ENCODE data around the gene PDXDC1.
"Not testable (repeated sequence)": the region's sequence is repeated elsewhere in the genome, so short reads cannot be mapped to it uniquely, and the experiment has no call there.

PDXDC1 gene

DNA sequence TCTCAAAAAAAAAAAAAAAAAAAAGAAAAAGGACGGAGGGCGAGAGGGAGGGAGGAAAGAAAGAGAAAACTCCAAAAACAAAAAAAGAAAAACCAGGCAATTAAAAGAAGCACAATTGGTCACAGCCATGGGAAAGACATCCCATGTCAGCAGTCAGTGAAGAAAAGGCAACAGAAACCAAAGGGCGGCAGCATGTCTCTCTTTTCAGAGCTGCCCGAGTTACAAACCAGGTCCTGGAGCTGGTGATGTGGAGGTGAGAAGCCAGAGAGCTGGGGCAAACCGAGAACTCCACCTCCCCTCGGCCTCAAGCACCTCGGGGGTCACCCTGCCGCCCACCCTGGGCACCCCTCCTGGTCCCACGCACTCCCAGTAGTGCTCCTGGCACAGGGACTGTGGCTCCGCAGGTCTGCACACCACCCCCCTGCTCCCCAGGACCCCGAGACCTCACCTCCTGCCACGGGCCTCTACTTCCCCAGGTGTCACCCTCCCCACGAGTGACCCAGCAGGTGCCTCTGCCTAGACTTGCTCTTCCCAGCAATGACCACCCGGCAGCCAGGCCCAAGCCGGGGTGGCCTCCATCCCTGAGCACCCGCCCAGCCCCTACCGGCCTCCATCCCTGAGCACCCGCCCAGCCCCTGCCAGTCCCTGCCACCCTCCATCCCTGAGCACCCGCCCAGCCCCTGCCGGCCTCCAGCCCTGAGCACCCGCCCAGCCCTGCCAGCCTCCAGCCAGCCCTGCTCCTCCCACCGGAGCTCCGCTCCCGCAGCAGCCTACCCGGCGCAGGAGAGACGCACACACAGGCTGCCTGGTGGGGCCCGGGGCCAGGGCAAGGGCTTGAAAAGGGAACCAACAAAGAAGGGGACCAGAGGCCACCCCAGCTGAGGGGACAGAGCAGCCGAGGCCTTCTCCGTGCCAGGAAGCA, 165.9 kb downstream of the PDXDC1 start:
- not testable (repeated sequence) for DNase-seq

DNA sequence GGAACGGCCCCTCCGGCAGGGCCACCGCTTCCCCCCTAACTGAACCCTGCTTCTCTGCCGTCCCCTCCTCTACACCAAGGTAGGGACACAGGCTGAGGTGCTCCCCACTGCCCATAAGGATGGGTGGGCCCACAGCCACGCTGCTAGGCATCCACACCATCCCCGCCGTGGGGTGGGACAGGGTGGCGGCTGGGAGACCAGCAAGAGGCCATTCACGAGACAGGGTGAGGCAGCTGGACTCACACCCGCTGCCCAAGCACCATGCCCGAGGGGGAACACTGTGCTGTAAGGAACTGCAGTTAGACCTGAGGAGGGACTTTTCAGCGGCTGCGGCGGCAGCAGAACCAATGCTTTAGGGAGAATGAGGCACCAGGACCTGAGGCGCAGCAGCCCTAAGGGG, 166.8 kb downstream of the PDXDC1 start:
- DNase-seq: no peak

DNA sequence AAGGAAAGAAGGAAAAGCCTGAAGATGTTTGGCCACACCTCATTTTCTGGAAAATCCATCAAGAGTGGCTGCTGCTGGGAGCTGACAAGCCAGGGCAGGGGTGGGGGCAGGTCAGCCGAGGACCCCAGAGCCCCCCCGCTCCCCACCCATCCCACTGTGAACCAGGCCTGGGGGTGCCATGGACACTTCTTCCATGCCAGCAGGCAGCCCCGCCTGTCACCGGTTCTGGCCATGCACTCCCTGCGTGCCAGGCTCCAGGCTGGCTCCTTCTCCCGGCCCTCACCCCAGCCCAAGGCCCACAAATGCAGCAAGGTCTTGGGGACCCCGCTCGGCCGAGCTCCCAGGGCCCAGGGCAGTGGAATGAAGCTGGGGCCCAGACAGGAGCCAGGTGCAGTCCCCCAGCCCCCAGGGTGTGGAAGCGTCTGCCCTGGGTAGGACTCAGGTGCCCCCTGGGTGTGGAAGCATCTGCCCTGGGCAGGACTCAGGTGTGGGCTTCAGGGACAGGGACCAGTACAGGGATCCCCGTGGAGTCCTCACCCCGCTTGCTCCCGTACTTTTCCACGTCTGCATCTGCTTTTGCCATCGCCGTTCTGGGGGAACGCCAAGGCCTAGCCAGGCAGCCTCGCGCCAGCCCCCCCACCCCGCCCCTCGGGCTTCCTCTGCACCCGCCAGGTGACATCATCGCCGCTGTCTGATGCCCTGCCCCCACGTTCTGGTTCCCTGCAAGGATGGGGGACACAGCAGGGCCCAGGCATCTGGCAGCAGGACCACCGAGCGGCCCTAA, 167.5 kb downstream of the PDXDC1 start:
- DNase-seq: not testable (repeated sequence)

DNA sequence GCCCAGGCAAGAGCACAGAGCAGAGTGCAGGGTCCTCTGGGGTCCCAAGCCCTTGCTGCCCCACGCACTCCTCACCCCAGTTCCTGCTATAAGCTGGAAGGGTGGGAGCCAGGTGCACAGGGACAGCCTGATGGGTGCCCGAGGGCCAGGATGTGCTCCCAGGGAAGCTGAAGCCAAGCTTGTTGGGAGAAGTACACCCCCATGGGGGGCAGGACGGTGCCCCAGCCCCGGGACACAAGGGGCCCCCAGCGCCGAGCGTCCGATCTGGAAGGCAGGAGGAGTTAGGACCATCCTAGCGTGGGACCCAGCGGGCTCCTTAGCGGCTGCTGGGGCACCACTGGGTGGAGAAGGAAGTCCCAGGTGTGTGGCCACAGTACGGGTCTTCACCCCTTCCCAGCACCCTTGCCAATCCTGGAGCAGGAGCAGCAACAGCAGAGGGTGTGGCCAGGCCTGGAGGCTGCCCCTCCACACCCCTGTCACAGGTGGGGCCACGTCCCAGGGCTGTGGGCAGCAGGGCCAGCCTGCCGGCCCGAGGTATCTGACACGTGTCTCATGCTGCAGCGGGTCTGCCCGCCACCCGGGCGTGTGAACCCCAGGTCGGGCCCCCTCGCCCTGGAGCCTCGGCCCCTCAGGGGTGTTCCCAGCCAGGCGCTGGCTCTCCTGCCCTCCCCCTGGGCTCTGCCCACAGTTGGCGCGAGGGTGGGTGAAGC, 168.2 kb downstream of the PDXDC1 start:
- DNase-seq: not testable (repeated sequence)

DNA sequence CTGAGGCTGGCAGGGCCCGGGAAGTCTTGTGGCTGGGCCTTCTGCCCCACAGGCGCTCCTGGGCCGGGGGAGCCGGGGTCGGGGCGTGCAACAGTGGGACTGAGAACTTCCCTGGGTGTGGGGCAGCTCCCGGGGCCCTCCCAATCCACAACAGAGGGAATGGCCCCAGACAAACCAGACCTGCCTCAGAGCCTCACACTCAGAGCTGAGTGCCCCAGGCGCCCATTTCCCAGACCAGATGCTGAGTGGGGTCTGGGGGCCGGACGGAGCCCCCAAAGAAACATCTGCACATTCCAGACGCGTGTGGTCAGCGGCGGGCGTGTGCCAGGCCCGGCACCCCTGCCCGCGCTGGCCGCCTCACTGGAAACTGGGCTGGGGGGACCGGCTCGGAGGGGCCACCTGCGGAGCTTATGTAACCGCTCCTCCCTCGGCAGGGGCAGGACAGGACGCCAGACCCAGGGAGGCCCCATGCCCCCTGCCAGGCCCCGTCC, 168.8 kb downstream of the PDXDC1 start:
- DNase-seq: not testable (repeated sequence)

DNA sequence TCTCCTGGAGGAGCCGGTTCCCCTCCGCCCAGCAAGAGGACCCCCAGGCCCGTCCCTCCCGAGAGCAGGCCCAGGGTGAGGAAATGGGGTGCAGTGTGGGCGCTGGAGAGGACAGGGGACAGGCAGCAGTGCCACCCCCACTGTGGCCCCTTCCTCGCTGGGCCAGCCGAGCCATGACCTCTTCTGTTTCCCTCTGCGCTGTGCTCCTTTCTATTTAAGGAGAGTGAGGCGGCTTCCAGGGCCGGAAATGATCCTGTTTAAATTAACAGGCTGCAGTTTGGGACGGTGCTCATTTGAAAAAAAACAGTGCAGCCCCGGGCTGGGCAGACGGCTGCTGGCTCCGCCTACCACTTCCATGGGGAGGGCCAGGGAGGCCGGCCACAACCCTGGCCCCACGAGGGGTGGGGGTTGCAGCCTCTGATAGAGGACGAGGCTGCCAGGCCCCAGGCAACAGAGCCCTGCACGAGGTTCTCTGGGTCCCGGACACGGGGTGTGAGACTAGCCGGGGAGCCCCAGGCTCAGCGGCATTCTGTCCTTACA, 169.3 kb downstream of the PDXDC1 start:
- not testable (repeated sequence) for DNase-seq

DNA sequence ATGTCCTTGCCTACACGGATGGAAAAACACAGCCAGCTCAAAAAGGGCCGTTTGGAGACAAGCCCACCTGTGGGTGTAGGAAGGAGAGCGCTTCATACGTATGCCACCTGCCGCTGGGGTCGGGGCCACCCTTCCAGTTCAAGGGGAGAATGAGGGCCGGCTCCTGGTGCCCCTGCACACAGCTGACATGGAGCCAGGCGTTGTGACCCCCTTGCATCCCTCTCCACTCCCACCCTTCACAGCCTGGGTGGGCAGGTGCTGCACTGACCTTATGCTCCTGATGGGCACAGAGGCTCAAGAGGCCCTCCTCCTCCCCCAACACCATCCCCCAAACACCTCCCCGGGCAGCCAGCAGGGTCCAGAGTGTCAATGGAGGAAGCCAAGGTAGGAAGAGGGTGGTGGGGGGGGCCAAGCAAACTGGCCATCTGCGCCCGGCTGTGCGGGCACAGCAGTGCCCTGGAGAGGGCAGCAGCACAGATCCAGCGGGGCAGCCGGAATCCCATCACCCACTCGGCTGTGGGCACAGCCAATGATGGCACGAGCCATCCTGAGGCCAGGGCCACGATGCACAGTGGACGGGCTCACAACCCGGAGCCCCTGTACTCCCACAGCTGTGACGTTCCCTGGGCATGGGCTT, 170.1 kb downstream of the PDXDC1 start:
- not testable (repeated sequence) for DNase-seq

DNA sequence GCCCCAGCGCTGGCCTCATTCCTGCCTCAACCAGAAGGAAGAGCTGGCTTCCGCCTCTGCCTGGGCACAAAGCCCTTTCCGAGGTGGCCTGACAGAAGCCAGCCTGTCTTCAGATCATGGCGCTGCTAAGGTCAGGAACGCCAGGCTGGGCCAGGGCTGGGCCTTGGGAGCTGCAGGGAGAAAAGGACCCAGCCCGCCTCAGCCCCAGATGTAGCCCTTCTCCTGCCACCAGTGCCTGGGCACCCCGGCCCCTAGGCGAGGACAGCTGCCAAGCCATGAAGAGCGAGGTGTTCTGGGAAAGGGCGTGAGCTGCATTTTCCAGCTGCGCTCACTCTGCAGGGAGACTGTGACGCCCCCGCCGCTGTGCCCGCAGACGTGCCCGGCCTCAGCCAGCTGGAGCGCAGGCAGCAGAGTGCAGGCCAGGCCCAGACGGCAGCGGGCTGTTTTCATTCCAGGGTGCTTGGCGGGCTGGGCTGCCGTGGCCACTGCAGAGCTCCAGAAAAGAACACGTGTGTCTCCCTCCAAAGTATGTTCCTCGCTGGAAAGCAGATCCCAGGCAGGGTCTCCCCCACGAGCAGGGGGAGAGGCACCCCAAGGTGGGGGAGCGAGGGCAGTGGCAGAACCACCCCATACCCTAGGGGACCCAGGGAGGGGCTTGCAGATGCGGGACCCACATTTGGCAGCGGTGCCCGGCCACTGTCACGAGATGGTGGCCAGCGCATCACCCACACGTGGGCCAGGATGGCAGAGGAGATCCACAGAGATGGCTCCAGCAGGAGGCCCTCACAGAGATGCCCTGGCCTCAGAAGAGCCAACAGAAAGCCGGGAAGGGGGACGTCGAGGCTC, 170.8 kb downstream of the PDXDC1 start:
- not testable (repeated sequence) for DNase-seq

DNA sequence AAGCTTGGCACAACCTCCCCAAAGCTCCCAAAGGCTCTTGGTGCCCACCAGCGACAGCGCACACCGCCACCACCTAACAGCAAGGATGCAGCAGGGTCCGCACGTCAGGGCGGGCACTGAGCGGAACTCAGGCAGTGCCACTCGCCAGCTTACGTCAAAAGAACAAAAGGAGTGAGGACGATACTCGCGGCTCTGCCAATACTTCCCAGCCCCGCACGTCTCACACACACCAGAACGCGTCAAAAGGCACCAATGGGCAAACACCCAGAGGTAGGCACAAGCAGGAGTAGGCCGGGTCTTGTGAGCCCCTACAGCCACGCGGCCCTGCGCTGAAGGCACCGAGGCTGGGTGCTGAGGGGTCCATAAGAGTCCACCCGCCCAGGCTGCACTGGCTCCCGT, 171.4 kb downstream of the PDXDC1 start:
- DNase-seq: not testable (repeated sequence)

DNA sequence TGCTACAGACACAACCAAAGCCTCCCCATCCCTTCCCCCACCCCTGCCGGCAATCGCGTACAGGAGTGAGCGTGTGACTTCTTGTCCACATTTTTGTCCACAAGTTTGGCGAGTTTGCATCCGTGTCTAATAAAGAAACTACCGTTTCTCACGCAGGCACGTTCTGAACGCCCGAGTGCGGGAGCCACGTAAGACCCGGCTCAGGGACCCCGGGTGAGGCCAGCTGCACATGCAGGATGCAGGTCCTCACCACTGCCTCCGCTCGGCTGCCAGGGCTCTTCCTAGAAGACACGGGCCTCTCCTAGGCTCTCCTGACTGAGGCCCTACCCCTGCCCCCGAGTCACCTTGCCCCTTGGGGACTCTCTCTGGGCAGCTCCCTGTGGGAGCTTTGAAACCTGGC, 174.0 kb downstream of the PDXDC1 start:
- DNase-seq: not testable (repeated sequence)

DNA sequence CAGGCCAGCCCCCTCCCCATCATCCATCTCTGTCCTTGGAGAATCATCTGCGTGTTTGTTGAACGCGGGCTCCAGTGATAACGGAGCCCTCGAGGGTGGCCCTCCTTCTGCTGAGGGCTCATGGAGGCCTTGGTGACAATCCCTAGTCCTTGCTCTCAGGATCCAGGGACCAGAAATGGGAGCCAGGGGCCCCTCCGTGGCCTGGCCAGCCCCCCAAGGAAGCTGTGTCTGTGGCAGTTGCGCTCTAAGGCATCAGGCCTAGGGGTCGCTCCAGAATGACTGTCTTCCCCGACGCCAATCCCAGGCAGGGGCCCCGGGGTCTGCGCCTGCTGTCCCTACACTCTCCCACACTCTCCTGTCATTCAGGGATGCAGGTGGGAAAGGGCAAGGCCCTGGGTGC, 174.4 kb downstream of the PDXDC1 start:
- not testable (repeated sequence) for DNase-seq

DNA sequence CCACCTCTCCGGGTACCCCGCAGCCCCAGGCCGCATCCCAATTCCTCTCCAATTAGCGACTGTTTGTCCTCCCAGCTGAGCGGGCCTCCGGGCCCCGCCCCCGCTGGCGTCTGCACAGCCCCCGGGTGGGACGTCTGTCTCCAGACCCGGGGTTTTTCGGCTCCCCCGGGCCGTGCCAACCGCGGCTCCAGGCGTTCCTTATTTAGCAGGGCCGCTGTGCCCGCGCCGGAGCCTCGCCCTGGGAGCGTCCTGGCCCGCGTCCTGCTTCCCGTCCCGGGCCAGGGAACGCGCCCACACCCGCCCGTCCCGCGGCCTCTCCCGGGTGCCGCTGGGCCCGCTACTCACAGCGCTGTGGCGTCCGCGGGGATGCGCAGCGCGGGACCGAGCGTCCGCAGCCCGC, 179.2 kb downstream of the PDXDC1 start:
- not testable (repeated sequence) for DNase-seq

DNA sequence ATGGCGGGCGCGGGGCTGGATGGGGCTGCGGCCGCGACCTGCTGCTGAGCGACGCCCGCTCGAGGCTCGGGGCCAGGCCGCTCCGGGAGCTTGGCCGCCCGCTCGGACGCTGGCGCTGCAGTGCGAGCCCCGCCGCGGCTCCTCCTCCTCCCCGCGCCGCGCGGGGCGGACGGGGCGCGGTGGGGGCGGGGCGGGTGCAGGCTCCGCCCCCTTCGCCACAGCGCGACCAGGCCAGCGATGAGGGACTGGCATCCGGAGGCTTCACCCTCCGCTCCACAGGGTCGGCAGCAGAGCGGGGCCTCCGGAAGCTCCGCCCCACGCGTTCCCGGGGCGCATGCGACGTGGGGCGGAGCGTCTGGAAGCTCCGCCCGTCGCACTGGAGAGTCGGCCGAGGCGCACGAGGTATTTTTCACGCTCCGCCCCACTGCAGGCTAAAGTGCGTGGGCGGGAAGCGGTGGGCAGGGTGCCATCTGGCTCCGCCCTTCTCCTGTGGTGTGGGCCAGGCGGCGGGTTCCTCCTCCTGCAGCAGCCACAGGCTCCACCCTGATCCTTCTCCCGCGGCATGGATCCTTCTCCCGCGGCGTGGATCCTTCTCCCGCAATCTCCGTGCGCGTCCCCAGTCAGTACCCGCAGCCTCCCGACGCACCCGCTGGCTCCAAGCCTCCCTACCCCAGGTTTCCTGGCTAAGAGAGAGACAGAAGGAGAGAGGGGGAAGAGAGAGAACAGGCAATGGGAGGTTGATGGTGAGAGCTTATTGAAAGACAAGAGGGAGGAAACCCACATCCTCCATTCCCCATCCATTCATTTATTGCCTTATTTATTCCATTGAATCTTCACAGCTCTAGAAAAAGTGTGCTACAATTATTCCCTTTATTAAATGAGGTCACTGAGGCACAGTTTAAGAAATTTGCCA, 180.1 kb downstream of the PDXDC1 start:
- DNase-seq: peak; percentile 81

DNA sequence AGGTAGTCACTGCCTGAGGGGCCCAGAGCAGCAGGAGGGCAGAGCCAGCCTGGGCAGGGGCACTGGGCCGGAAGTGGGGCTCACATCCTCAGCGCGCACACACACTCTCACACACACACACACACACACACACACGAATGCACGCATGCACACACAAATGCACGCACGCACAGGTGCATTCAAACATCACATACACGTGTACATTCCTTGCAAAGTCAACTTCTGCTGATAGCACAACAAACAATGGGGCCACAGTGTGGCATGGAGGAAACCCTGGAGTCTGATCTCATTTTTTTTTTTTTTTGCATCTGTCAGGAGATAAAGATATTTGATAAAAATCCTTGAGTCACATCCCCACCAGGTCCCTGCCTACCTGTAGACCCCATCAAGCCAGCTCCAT, 182.8 kb downstream of the PDXDC1 start:
- DNase-seq: not testable (repeated sequence)

DNA sequence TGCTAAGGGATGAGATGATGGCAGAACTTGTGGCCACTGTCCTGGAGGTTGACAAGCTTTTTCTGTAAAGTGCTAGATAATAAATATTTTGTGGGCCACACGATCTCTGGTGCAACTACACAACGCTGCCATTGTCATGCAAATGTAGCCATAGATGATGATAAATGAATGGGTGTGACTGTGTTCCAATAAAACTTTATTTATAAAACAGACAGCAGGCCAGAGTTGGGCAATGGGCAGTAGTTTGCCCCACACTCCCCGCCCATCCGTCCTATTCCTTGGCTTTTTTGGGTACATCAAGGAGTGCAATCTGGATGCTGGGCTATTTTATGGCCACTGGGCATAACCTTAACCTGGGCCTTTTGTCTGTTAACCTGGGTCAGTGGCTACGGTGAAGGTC, 184.8 kb downstream of the PDXDC1 start:
- DNase-seq: not testable (repeated sequence)

DNA sequence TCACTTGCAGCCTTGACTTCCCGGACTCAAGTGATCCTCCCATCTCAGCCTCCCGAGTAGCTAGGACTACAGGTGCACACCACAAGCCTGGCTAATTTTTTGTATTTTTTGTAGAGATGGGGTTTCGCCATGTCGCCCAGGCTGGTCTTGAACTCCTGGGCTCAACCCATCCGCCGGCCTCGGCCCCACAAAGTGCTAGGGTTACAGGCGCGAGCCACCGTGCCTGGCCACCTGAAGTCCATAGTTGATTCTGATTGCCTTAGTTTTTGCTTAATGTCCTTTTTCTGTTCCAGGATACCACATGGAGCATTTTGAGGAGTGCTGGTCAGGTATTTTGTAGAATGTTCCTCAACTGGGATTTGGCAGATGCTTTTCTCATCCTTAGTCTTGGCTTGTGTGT, 185.7 kb downstream of the PDXDC1 start:
- DNase-seq: not testable (repeated sequence)

DNA sequence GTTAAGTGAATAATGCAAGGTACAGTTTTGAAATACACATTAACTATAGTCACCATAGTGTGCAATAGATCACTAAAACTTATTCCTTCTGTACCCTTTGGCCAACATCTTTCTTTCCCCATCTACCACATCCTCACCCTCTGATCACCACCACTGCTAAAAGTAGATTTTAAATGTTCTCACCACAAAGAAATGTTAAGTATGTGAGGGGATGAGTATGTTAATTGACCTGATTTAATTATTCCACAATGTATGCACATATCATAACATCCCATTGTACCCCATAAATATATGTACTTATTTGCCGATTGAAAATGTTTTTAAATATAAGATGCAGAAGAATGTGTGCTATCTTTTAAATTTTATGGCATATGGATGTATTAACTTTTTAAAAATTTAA, 188.2 kb downstream of the PDXDC1 start:
- not testable (repeated sequence) for DNase-seq

DNA sequence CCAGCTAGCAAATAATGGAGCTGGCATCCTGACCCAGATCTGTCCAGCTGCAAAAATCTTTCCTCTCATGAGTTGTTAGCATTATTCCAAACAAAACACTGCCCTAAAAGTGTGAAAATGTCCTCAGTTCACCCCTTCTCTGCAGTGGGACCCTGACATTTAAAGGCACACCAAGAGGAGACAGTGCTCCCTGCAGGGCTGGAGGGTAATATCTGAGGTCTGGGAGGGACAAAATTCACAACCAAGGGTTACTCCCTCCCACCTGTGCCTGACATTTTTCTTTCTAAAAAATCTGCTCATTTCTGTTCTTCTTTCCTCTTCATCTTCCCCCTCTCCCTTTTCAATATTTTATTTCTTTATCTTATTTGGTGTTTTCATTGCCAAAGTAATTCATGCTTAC, 191.4 kb downstream of the PDXDC1 start:
- DNase-seq: not testable (repeated sequence)

DNA sequence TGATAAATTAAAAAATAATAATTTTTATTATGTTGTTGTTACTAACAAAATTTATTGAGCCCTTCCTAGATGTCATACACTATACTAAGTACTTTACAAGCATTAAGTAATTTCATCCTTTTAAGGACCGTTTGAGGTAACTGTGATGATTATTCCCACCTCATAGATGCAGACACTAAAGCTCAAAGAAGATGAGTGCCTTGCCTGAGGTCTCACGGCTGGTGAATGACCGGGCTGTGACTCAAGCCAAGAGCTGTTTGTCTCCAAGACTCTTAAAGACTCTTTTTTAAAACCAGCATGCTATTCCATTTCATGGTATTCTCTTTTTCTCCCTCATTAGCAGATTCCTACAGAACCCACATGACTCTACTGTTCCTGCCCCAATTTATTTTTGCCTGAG, 193.5 kb downstream of the PDXDC1 start:
- DNase-seq: not testable (repeated sequence)
